Fibroblast of skin of right biceps (primary cell): ENCODE results near the gene GZMM.
"Not testable (repeated sequence)": the region's sequence is repeated elsewhere in the genome, so short reads cannot be mapped to it uniquely, and the experiment has no call there.

Experiments
- DNase-seq: peaks from one replicate; pipeline ENCODE4 v3.0.0-alpha.2; 2013

GZMM gene

GRCh38 chr19:583968-584239, 40.1 kb downstream of the GZMM start:
- no peak for DNase-seq

GRCh38 chr19:584240-585001, 40.6 kb downstream of the GZMM start:
- DNase-seq: peak; percentile 43

- DNase-seq: not testable (repeated sequence)
Observed at GRCh38 chr19:585146-585545, 41.3 kb downstream of the GZMM start.

GRCh38 chr19:585551-586110, 41.8 kb downstream of the GZMM start:
- DNase-seq: no peak

- peak; percentile 82 for DNase-seq
Observed at GRCh38 chr19:588093-588740, 44.4 kb downstream of the GZMM start.

GRCh38 chr19:588741-589692, 45.2 kb downstream of the GZMM start:
- no peak for DNase-seq

- no peak for DNase-seq
Observed at GRCh38 chr19:589693-590395, 46.0 kb downstream of the GZMM start, which contains the start of gene HCN2. Gene HCN2, plus strand, starts transcription at chr19:589881. Its CDS starts 65 bp downstream, at chr19:589946.

- peak; percentile 44 for DNase-seq
Observed at GRCh38 chr19:590396-590745, 46.5 kb downstream of the GZMM start.

- DNase-seq: no peak
Observed at GRCh38 chr19:590750-591098, 46.9 kb downstream of the GZMM start.

GRCh38 chr19:591099-591958, 47.5 kb downstream of the GZMM start:
- DNase-seq: no peak

GRCh38 chr19:592101-592500, 48.2 kb downstream of the GZMM start:
- DNase-seq: no peak

- no peak for DNase-seq
Observed at GRCh38 chr19:593055-593454, 49.2 kb downstream of the GZMM start.

GRCh38 chr19:593505-593904, 49.7 kb downstream of the GZMM start:
- no peak for DNase-seq

GRCh38 chr19:594265-594870, 50.5 kb downstream of the GZMM start:
- DNase-seq: no peak

GRCh38 chr19:595326-596262, 51.7 kb downstream of the GZMM start:
- DNase-seq: no peak

- DNase-seq: no peak
Observed at GRCh38 chr19:596263-596655, 52.4 kb downstream of the GZMM start.

GRCh38 chr19:597406-598315, 53.8 kb downstream of the GZMM start:
- no peak for DNase-seq
